ENCODE results near the gene TPCN2. TPM values are rescaled to one million over a fixed set of nuclear protein-coding genes. Genes with fewer than 3 reads are reported as not detected.

TPCN2 gene
- total RNA-seq, 1 experiment from 2014 or later = 28.9 TPM

DNA sequence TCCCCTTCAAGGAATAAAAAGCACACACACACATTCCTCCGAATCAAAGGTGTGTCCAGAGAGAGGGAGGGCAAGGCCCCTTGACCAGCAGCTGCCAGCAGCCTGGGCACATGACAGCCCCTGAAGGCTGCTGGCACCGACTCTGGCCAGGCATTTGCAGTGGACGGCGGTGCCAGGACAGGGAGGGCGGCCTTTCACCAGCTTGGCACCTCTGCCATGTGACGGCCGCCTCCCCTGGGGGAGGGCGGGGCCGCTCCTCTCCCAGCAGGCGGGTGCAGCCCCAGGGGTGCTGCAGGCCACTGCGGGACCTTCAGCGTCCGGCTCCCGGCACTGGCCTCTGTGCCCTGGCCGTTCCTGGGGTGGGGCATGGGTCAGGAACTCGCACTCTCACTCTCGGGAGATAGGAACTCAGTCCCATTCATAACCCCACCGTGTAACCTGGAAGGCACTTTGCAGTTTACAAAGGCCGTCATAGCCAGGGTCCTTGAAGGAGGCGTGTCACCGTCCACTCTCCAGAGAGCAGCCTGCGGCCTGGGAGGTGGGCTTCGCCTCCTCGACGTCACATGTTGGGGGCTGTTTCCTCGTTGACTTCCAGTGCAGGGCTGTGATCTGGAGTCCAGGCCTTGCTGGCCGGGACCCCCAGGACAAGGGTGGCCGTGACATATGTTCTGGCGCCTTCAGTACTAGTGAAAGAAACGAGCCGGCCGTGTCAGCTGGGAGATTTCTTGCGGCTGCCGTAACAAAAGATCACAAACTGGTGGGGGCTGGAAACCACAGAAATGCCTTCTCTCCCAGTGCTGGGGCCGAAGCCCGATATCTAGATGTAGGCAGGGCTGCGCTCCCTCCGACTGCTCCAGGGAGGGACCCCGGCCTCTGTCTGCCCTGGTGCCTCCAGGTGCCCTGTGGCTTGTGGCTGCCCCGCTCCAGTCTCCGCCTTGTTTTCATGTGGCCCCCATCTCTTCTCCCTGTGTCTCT lies 67.1 kb downstream of the TPCN2 start:
- no peak overlapping the region for H3K4me3 ChIP-seq (ENCODE audit: low read depth, low read length, poor library complexity, severe bottlenecking)
- DNase-seq (ENCODE audit: low spot score) = no peak
- H3K27ac ChIP-seq (ENCODE audit: low read depth, low read length, poor library complexity, severe bottlenecking) = no peak overlapping the region
- POLR2A ChIA-PET (ENCODE audit: low non-redundant PET) = no interaction called here
- H3K9me3 ChIP-seq (ENCODE audit: low read depth, low read length, poor library complexity, severe bottlenecking) = no peaks in the 10 kb centered on the region
- TF ChIP-seq, protein P1, sequence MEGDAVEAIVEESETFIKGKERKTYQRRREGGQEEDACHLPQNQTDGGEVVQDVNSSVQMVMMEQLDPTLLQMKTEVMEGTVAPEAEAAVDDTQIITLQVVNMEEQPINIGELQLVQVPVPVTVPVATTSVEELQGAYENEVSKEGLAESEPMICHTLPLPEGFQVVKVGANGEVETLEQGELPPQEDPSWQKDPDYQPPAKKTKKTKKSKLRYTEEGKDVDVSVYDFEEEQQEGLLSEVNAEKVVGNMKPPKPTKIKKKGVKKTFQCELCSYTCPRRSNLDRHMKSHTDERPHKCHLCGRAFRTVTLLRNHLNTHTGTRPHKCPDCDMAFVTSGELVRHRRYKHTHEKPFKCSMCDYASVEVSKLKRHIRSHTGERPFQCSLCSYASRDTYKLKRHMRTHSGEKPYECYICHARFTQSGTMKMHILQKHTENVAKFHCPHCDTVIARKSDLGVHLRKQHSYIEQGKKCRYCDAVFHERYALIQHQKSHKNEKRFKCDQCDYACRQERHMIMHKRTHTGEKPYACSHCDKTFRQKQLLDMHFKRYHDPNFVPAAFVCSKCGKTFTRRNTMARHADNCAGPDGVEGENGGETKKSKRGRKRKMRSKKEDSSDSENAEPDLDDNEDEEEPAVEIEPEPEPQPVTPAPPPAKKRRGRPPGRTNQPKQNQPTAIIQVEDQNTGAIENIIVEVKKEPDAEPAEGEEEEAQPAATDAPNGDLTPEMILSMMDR (conservative IDR thresholded peaks at IDR 0.05; ENCODE audit: low read depth, low read length) = no peak
- TF ChIP-seq EZH2 (IDR thresholded peaks at IDR 0.05; ENCODE audit: borderline replicate concordance, low read depth, low read length, poor library complexity, severe bottlenecking) = no peak
- no TSS peak for BruUV-seq (replicated peaks)
- CTCF ChIA-PET = interaction anchor here (1.1 kb wide), 1 partner anchor 16 kb away, joined by 4 read pairs; no protein-coding TSS in a partner anchor
- intact Hi-C loops (cut with micrococcal nuclease; ENCODE audit: unreplicated experiment) = no loop called here
- no peaks in the 10 kb centered on the region for H3K27me3 ChIP-seq (replicated peaks; ENCODE audit: insufficient read depth, low read depth, low read length, poor library complexity)
- no peaks in the 10 kb centered on the region for H3K36me3 ChIP-seq (ENCODE audit: insufficient read depth, low read length, poor library complexity, severe bottlenecking)
- no peaks in the 10 kb centered on the region for H3K4me1 ChIP-seq (ENCODE audit: insufficient read depth, low read length, poor library complexity, severe bottlenecking)

DNA sequence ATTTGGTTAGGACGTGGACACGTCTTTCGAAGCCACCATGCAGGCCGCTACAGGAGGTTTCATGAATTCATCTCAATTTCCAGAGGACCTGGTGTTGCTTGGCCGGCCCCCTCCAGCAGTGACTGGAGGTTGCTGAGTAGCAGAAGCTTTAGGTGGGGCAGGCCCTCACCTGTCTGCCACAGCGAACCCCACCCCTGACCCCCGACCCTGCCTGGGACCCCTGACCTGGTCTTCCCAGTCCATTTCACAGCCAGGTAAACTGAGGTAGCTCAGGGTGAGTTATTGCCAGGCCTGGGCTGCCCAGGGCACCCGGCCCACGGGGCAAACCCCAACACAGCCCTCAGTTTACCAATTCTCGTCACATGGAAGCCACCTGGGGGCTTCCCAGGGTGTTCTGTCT lies 67.9 kb downstream of the TPCN2 start:
- ChIA-PET POLR2A (ENCODE audit: low non-redundant PET) (no interaction called here), CTCF (no interaction called here)
- no TSS peak for BruUV-seq (replicated peaks)
- Histone ChIP-seq H3K9me3 (ENCODE audit: low read depth, low read length, poor library complexity, severe bottlenecking) (no peaks in the 10 kb centered on the region), H3K27ac (ENCODE audit: low read depth, low read length, poor library complexity, severe bottlenecking) (no peak overlapping the region), H3K36me3 (ENCODE audit: insufficient read depth, low read length, poor library complexity, severe bottlenecking) (no peaks in the 10 kb centered on the region), H3K4me3 (ENCODE audit: low read depth, low read length, poor library complexity, severe bottlenecking) (no peak overlapping the region), H3K4me1 (ENCODE audit: insufficient read depth, low read length, poor library complexity, severe bottlenecking) (no peaks in the 10 kb centered on the region), H3K27me3 (replicated peaks; ENCODE audit: insufficient read depth, low read depth, low read length, poor library complexity) (no peaks in the 10 kb centered on the region)
- no peak for DNase-seq (ENCODE audit: low spot score)
- intact Hi-C loops (cut with micrococcal nuclease; ENCODE audit: unreplicated experiment) = no loop called here
- TF ChIP-seq, protein P1 (conservative IDR thresholded peaks at IDR 0.05; ENCODE audit: low read depth, low read length) = no peak
- no peak for TF ChIP-seq EZH2 (IDR thresholded peaks at IDR 0.05; ENCODE audit: borderline replicate concordance, low read depth, low read length, poor library complexity, severe bottlenecking)

DNA sequence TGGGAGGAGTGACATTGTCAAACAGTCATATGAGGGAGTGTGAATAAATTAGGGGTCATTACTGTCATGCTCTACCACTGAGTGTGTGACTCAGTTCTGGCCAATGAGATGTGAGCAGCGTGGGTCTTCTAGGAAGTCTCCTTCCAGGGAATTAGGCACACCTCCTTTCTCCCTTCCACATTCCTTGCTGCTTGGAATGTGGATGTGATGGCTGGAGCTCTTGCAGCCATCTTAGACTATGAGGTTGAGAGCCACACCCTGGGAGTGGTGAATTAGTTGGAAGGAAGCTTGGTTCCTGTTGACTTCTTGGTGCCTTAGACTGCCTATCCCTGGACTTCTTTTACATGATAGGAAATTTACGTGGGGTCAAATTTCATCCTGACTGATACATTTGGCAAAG lies 70.5 kb downstream of the TPCN2 start:
- TF ChIP-seq, protein P1 (conservative IDR thresholded peaks at IDR 0.05; ENCODE audit: low read depth, low read length) = no peak
- TF ChIP-seq EZH2 (IDR thresholded peaks at IDR 0.05; ENCODE audit: borderline replicate concordance, low read depth, low read length, poor library complexity, severe bottlenecking) = no peak
- Histone ChIP-seq H3K9me3 (ENCODE audit: low read depth, low read length, poor library complexity, severe bottlenecking) (no peaks in the 10 kb centered on the region), H3K27me3 (replicated peaks; ENCODE audit: insufficient read depth, low read depth, low read length, poor library complexity) (no peaks in the 10 kb centered on the region), H3K4me1 (ENCODE audit: insufficient read depth, low read length, poor library complexity, severe bottlenecking) (peaks cover 18% of the 10 kb centered on the region), H3K4me3 (ENCODE audit: low read depth, low read length, poor library complexity, severe bottlenecking) (no peak overlapping the region), H3K36me3 (ENCODE audit: insufficient read depth, low read length, poor library complexity, severe bottlenecking) (no peaks in the 10 kb centered on the region), H3K27ac (ENCODE audit: low read depth, low read length, poor library complexity, severe bottlenecking) (no peak overlapping the region)
- POLR2A ChIA-PET (ENCODE audit: low non-redundant PET) = interaction anchor here (0.6 kb wide), 1 partner anchor 515 kb away, joined by 3 read pairs; no protein-coding TSS in a partner anchor
- intact Hi-C loops (cut with micrococcal nuclease; ENCODE audit: unreplicated experiment) = no loop called here
- no TSS peak for BruUV-seq (replicated peaks)
- CTCF ChIA-PET = no interaction called here
- DNase-seq (ENCODE audit: low spot score) = no peak

Measured in A673 (cell line).